Type B pancreatic cell (in vitro differentiated cells): ENCODE data around the gene CMPK1. TPM values are rescaled to one million over a fixed set of nuclear protein-coding genes. Genes with fewer than 3 reads are reported as not detected.

Experiments
- DNase-seq: peaks from one replicate; pipeline ENCODE4 v3.0.0; 2021; ENCODE audit warnings: mixed read lengths; ENCODE audit not compliant: unreplicated experiment; ENCODE audit errors: extremely low spot score
- H3K27ac Mint-ChIP-seq: 2 replicates; pipeline ENCODE4 v1.8.0; 2021; ENCODE audit warnings: mild to moderate bottlenecking, mixed read lengths
- H3K27me3 Mint-ChIP-seq: 2 replicates; pipeline ENCODE4 v1.8.0; 2021; ENCODE audit warnings: mixed read lengths
- H3K36me3 Mint-ChIP-seq: 2 replicates; pipeline ENCODE4 v1.8.0; 2021; ENCODE audit warnings: mixed read lengths
- H3K4me1 Mint-ChIP-seq: one replicate; pipeline ENCODE4 v1.8.0; 2021; ENCODE audit warnings: mixed read lengths; ENCODE audit not compliant: unreplicated experiment
- H3K4me3 Mint-ChIP-seq: 2 replicates; pipeline ENCODE4 v1.8.0; 2021; ENCODE audit warnings: mild to moderate bottlenecking, mixed read lengths
- H3K9me3 Mint-ChIP-seq: 2 replicates; pipeline ENCODE4 v1.8.0; 2021; ENCODE audit warnings: mixed read lengths
- CTCF ChIP-seq: fragments of 200-600 bp; sonication (generic); conservative IDR thresholded peaks from 2 replicates; pipeline ENCODE4 v1.5.0; 2021; ENCODE audit warnings: antibody characterized with exemption, mild to moderate bottlenecking
- total RNA-seq: library from RNA; stranded (reverse); gene quantifications from 2 replicates; pipeline ENCODE4 v1.2.1, GENCODE V29; 2021; ENCODE audit warnings: low replicate concordance

CMPK1 gene
- total RNA-seq, 1 donor from 2014 or later: 53.2 TPM

GRCh38 chr1:47362828-47363227 lies 29.2 kb downstream of the CMPK1 start:
- H3K9me3 Mint-ChIP-seq: no peaks in the 10 kb centered on the region
- no peaks in the 10 kb centered on the region for H3K27me3 Mint-ChIP-seq
- H3K4me3 Mint-ChIP-seq: no peak overlapping the region
- peaks cover 4% of the 10 kb centered on the region for H3K36me3 Mint-ChIP-seq
- no peak for DNase-seq
- H3K27ac Mint-ChIP-seq: no peak overlapping the region
- H3K4me1 Mint-ChIP-seq: no peaks in the 10 kb centered on the region
- no peak for TF ChIP-seq CTCF

GRCh38 chr1:47367651-47368050 lies 34.1 kb downstream of the CMPK1 start:
- no peak for DNase-seq
- H3K36me3 Mint-ChIP-seq: peaks cover 11% of the 10 kb centered on the region
- H3K27me3 Mint-ChIP-seq: no peaks in the 10 kb centered on the region
- no peak for TF ChIP-seq CTCF
- no peak overlapping the region for H3K27ac Mint-ChIP-seq
- H3K4me3 Mint-ChIP-seq: no peak overlapping the region
- H3K9me3 Mint-ChIP-seq: no peaks in the 10 kb centered on the region
- H3K4me1 Mint-ChIP-seq: no peaks in the 10 kb centered on the region

GRCh38 chr1:47371016-47371517 lies 37.5 kb downstream of the CMPK1 start:
- DNase-seq: no peak
- H3K27me3 Mint-ChIP-seq: no peaks in the 10 kb centered on the region
- H3K27ac Mint-ChIP-seq: no peak overlapping the region
- H3K4me3 Mint-ChIP-seq: no peak overlapping the region
- no peaks in the 10 kb centered on the region for H3K9me3 Mint-ChIP-seq
- no peaks in the 10 kb centered on the region for H3K4me1 Mint-ChIP-seq
- H3K36me3 Mint-ChIP-seq: peaks cover 23% of the 10 kb centered on the region
- no peak for TF ChIP-seq CTCF

- TF ChIP-seq CTCF: no peak
- DNase-seq: no peak
- H3K4me3 Mint-ChIP-seq: no peak overlapping the region
- peaks cover 27% of the 10 kb centered on the region for H3K36me3 Mint-ChIP-seq
- H3K27me3 Mint-ChIP-seq: no peaks in the 10 kb centered on the region
- peaks cover 8% of the 10 kb centered on the region for H3K4me1 Mint-ChIP-seq
- H3K27ac Mint-ChIP-seq: no peak overlapping the region
- H3K9me3 Mint-ChIP-seq: no peaks in the 10 kb centered on the region
Observed at GRCh38 chr1:47374501-47374900, 40.9 kb downstream of the CMPK1 start.

GRCh38 chr1:47378147-47378546 lies 44.6 kb downstream of the CMPK1 start:
- H3K9me3 Mint-ChIP-seq: no peaks in the 10 kb centered on the region
- TF ChIP-seq CTCF: no peak
- no peak overlapping the region for H3K27ac Mint-ChIP-seq
- H3K27me3 Mint-ChIP-seq: no peaks in the 10 kb centered on the region
- peaks cover 26% of the 10 kb centered on the region for H3K36me3 Mint-ChIP-seq
- H3K4me3 Mint-ChIP-seq: no peak overlapping the region
- no peak for DNase-seq
- peaks cover 8% of the 10 kb centered on the region for H3K4me1 Mint-ChIP-seq

- no peak overlapping the region for H3K27ac Mint-ChIP-seq
- no peak for TF ChIP-seq CTCF
- H3K4me3 Mint-ChIP-seq: no peak overlapping the region
- DNase-seq: no peak
- H3K9me3 Mint-ChIP-seq: no peaks in the 10 kb centered on the region
- no peaks in the 10 kb centered on the region for H3K27me3 Mint-ChIP-seq
- H3K36me3 Mint-ChIP-seq: peaks cover 14% of the 10 kb centered on the region
- H3K4me1 Mint-ChIP-seq: peaks cover 8% of the 10 kb centered on the region
Observed at GRCh38 chr1:47380699-47381098, 47.1 kb downstream of the CMPK1 start.
